Measurements from ENCODE around the gene ZFR2.

DNA sequence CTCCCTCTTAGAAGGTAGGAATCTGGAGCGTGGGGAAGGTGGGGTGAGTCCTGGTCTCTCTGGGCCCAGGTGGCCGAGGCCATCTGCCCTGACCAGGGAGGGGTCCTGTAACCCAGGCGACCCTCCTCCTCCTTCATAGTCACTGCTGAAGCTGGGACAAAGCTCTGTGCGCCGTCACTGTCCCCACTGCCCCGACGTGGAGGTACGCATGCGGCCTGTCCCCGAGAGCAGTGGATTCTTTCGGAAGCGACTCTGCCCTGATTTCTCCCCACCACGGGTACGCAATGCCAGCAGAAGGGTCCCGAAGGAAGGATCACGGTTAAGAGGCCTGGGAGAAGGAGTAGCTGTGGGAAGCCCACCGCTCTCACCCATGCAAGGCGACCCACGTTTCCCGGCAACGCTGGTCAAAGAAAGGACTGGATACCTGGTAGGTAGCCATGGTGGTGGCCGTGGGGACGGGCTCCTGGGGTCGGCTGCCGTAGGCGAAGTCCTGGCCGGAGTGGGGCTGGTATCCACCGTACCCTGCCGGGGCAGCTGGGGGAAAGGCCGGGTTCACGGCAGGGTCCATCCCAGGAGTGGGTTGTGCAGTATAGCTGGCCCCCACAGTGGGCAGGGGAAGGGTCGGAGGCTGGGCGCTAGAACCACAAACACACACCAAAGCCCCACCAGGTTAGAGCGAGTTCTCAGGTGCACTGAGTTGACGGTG, 34.3 kb downstream of the ZFR2 start:
- TF ChIP-seq, protein P1, sequence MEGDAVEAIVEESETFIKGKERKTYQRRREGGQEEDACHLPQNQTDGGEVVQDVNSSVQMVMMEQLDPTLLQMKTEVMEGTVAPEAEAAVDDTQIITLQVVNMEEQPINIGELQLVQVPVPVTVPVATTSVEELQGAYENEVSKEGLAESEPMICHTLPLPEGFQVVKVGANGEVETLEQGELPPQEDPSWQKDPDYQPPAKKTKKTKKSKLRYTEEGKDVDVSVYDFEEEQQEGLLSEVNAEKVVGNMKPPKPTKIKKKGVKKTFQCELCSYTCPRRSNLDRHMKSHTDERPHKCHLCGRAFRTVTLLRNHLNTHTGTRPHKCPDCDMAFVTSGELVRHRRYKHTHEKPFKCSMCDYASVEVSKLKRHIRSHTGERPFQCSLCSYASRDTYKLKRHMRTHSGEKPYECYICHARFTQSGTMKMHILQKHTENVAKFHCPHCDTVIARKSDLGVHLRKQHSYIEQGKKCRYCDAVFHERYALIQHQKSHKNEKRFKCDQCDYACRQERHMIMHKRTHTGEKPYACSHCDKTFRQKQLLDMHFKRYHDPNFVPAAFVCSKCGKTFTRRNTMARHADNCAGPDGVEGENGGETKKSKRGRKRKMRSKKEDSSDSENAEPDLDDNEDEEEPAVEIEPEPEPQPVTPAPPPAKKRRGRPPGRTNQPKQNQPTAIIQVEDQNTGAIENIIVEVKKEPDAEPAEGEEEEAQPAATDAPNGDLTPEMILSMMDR (IDR thresholded peaks at IDR 0.05) = no peak
- TF ChIP-seq POLR2A (IDR thresholded peaks at IDR 0.05) = no peak

Data from lower leg skin (tissue), 3 donors.